B cell (primary cell): ENCODE data around the gene FIZ1. TPM values are rescaled to one million over a fixed set of nuclear protein-coding genes. Genes with fewer than 3 reads are reported as not detected.

Experiments
- ATAC-seq: fragments of 200-7000 bp; cut with Tn5 transposase; one replicate; pipeline ENCODE4 v1.10.0; 2021; ENCODE audit warnings: low read depth, mild to moderate bottlenecking, moderate number of reproducible peaks, moderate library complexity
- CTCF ChIA-PET: fragments of 350-600 bp; sonication (Branson Sonifier 250); formaldehyde crosslinking; loops from one replicate; lab custom pipeline; 2021; ENCODE audit warnings: antibody characterized with exemption, inconsistent platforms; lab: Charles Lee
- POLR2A ChIA-PET: fragments of 350-600 bp; sonication (Branson Sonifier 250); formaldehyde crosslinking; loops from one replicate; lab custom pipeline; 2021; ENCODE audit warnings: antibody characterized with exemption; lab: Charles Lee
- DNase-seq: peaks from one replicate; pipeline ENCODE4 v3.0.0; 2013
- H2AFZ ChIP-seq: 2 replicates; pipeline ENCODE4 v1.6.1; 2012; ENCODE audit warnings: mild to moderate bottlenecking, low read depth, low read length; ENCODE audit not compliant: insufficient read depth, poor library complexity, severe bottlenecking
- H3K27ac ChIP-seq, 2 donors: 1 replicate in 1 of 2; 2 replicates in 1 of 2; pipeline ENCODE4 v1.5.1; 2012 to 2013; ENCODE audit warnings: low read length in 2 of 2, mild to moderate bottlenecking in 2 of 2, moderate library complexity in 1 of 2
- H3K27me3 ChIP-seq, 4 experiments: fragments of 200-600 bp in 1 of 4; sonication (generic) in 1 of 4; replicated peaks in 1 of 4; 1 replicate in 2 of 4; 2 replicates in 2 of 4; pipeline versions ENCODE4 v1.6.1 to v1.7.0; 2013 to 2016; ENCODE audit warnings: low read length in 3 of 4, mild to moderate bottlenecking in 2 of 4, mixed read lengths in 1 of 4, moderate library complexity in 1 of 4; ENCODE audit not compliant: insufficient read depth in 4 of 4, control insufficient read depth in 3 of 4; ENCODE audit errors: control extremely low read depth in 1 of 4
- H3K36me3 ChIP-seq, 2 experiments: replicated peaks in 1 of 2; 1 replicate in 1 of 2; 2 replicates in 1 of 2; pipeline versions ENCODE4 v1.6.1 to v1.7.1; 2013; ENCODE audit warnings: low read length in 1 of 2; ENCODE audit not compliant: insufficient read depth in 2 of 2, control insufficient read depth in 1 of 2; ENCODE audit errors: control extremely low read depth in 1 of 2, extremely low read depth in 1 of 2
- H3K4me1 ChIP-seq, 2 donors: fragments of 200-600 bp in 1 of 2; sonication (generic) in 1 of 2; 1 replicate in 1 of 2; 2 replicates in 1 of 2; pipeline versions ENCODE4 v1.5.1 to v1.6.1; 2013 to 2017; ENCODE audit warnings: low read length in 2 of 2; ENCODE audit not compliant: control insufficient read depth in 2 of 2, insufficient read depth in 2 of 2
- H3K4me2 ChIP-seq: replicated peaks from 2 replicates; pipeline ENCODE3; 2012; ENCODE audit warnings: mild to moderate bottlenecking, low read depth, low read length; ENCODE audit not compliant: poor library complexity, severe bottlenecking
- H3K4me3 ChIP-seq, 5 experiments: fragments of 200-600 bp in 1 of 5; sonication (generic) in 1 of 5; 1 replicate in 3 of 5; 2 replicates in 2 of 5; pipeline versions ENCODE4 v1.5.1 to v1.7.0; 2011 to 2016; ENCODE audit warnings: low read length in 4 of 5, mild to moderate bottlenecking in 4 of 5, low read depth in 2 of 5, control low read depth in 1 of 5, moderate library complexity in 1 of 5; ENCODE audit not compliant: insufficient read depth in 1 of 5; ENCODE audit errors: control extremely low read depth in 1 of 5, extremely low read depth in 1 of 5
- H3K79me2 ChIP-seq: fragments of 200-600 bp; sonication (generic); one replicate; pipeline ENCODE4 v1.6.0; 2016; ENCODE audit warnings: low read length; ENCODE audit not compliant: control insufficient read depth, insufficient read depth
- H3K9ac ChIP-seq: fragments of 200-600 bp; sonication (generic); 2 replicates; pipeline ENCODE4 v1.6.1; 2017; ENCODE audit warnings: mild to moderate bottlenecking, low read length, moderate library complexity
- H3K9me3 ChIP-seq, 3 donors: one replicate each; pipeline versions ENCODE4 v1.6.1 to v1.7.1; 2013; ENCODE audit warnings: low read length in 2 of 3; ENCODE audit not compliant: control insufficient read depth in 2 of 3, insufficient read depth in 1 of 3; ENCODE audit errors: control extremely low read depth in 1 of 3
- H4K20me1 ChIP-seq: 2 replicates; pipeline ENCODE4 v1.6.0; 2012; ENCODE audit warnings: mild to moderate bottlenecking, low read length; ENCODE audit not compliant: insufficient read depth, control insufficient read depth, poor library complexity, severe bottlenecking
- H3K27ac Mint-ChIP-seq: one replicate; pipeline ENCODE4 v1.8.0; 2021; ENCODE audit warnings: mixed read lengths
- H3K27me3 Mint-ChIP-seq: one replicate; pipeline ENCODE4 v1.8.0; 2021; ENCODE audit warnings: mixed read lengths
- H3K4me1 Mint-ChIP-seq: one replicate; pipeline ENCODE4 v1.8.0; 2021; ENCODE audit warnings: mixed read lengths
- H3K4me3 Mint-ChIP-seq: one replicate; pipeline ENCODE4 v1.8.0; 2021; ENCODE audit warnings: mixed read lengths
- H3K9me3 Mint-ChIP-seq: one replicate; pipeline ENCODE4 v1.8.0; 2022; ENCODE audit warnings: mixed read lengths; ENCODE audit not compliant: insufficient read depth
- CTCF ChIP-seq: fragments of 200-600 bp; IDR thresholded peaks from one replicate; pipeline ENCODE4 v1.8.0; 2022; ENCODE audit warnings: antibody characterized with exemption, mild to moderate bottlenecking
- EZH2 ChIP-seq: IDR thresholded peaks from 2 replicates; pipeline ENCODE4 v1.6.1; 2012; ENCODE audit warnings: borderline replicate concordance, low read depth, mild to moderate bottlenecking, moderate library complexity, low read length; ENCODE audit not compliant: insufficient read depth, poor library complexity, severe bottlenecking
- WGBS: methylation state at CpG from one replicate; pipeline ENCODE4 v1.1.5; 2013; ENCODE audit warnings: missing lambda C conversion rate; ENCODE audit not compliant: insufficient coverage; 5-methylcytosine and 5-hydroxymethylcytosine counted together
- intact Hi-C: fragments of 100-400 bp; cut with micrococcal nuclease; formaldehyde crosslinking; loops from one replicate; pipeline ENCODE4 v1.10.0; 2022
- polyA plus RNA-seq: library from polyadenylated mRNA; depleted of rRNA; stranded (reverse); fragments of >200 nt; gene quantifications from 2 replicates; pipeline ENCODE4 v1.2.3, GENCODE V29; 2012
- total RNA-seq, 2 donors: library from RNA; stranded (reverse); fragments of 120-200 nt in 1 of 2; gene quantifications; 1 replicate in 1 of 2; 2 replicates in 1 of 2; pipeline versions ENCODE4 v1.2.3 to v1.2.4, GENCODE V29; 2013 to 2022

Gene FIZ1
- total and polyA plus RNA-seq, 2 donors (not counting 1 experiment from before 2014, with no cell fraction given), result 8.0 to 26.4 TPM

GRCh38 chr19:55601084-55601483, 1.8 kb upstream of the FIZ1 start:
- no peaks in the 10 kb centered on the region for H4K20me1 ChIP-seq
- ChIA-PET POLR2A (interaction anchor here (0.6 to 2.4 kb wide), 5 partner anchors 17 to 126 kb away, joined by 4 to 12 read pairs (median 4); partner anchors contain the start of genes U2AF2, ZNF581 and ZNF784), CTCF (interaction anchor here (0.9 to 1.7 kb wide), 3 partner anchors 31 to 459 kb away, joined by 3 to 6 read pairs (median 3); no protein-coding TSS in a partner anchor)
- Mint-ChIP-seq H3K4me3 (peak overlapping the region; percentile 100), H3K27ac (peak overlapping the region; percentile 88), H3K27me3 (no peaks in the 10 kb centered on the region), H3K4me1 (peaks cover 31% of the 10 kb centered on the region), H3K9me3 (no peaks in the 10 kb centered on the region)
- DNase-seq, result no peak
- H3K9me3 ChIP-seq, result peaks cover 0 to 8% (median 0%) of the 10 kb centered on the region in 3 donors
- peak overlapping the region; percentile 92 for H2AFZ ChIP-seq
- peaks cover 0 to 7% of the 10 kb centered on the region in 2 experiments for H3K36me3 ChIP-seq
- no peak for TF ChIP-seq CTCF
- no peak for TF ChIP-seq EZH2
- peaks cover 10 to 32% of the 10 kb centered on the region in 2 donors for H3K4me1 ChIP-seq
- H3K27me3 ChIP-seq, result no peaks in the 10 kb centered on the region
- 90% methylated on average over 4 of the region's 4 CpGs for WGBS
- peak overlapping the region; percentile 83 for H3K4me2 ChIP-seq
- H3K79me2 ChIP-seq, result peaks cover 4% of the 10 kb centered on the region
- intact Hi-C loops, result loop anchor here (10.0 kb wide), 2 partner anchors 316 to 346 kb away; partner anchors contain the start of genes BRSK1, HSPBP1 and PPP6R1
- peak overlapping the region; percentile 60 to 67 for H3K27ac ChIP-seq
- ATAC-seq, result no peak
- H3K4me3 ChIP-seq, result peak overlapping the region in 4 of 5 experiments; percentile 47 to 97 (median 86)
- H3K9ac ChIP-seq, result peak overlapping the region; percentile 88

GRCh38 chr19:55600662-55601028, 1.3 kb upstream of the FIZ1 start:
- Histone ChIP-seq H3K4me1 (peaks cover 10 to 29% of the 10 kb centered on the region in 2 donors), H4K20me1 (no peaks in the 10 kb centered on the region), H3K4me2 (peak overlapping the region; percentile 83), H3K4me3 (peak overlapping the region; percentile 8 to 97 (median 82)), H3K27ac (peak overlapping the region; percentile 60 to 67), H3K36me3 (peaks cover 0 to 12% of the 10 kb centered on the region in 2 experiments), H2AFZ (peak overlapping the region; percentile 92), H3K27me3 (no peaks in the 10 kb centered on the region), H3K9ac (peak overlapping the region; percentile 88), H3K9me3 (peaks cover 0 to 8% (median 0%) of the 10 kb centered on the region in 3 donors), H3K79me2 (peaks cover 4% of the 10 kb centered on the region)
- ChIA-PET POLR2A (interaction anchor here (0.6 to 2.4 kb wide), 7 partner anchors 13 to 321 kb away, joined by 4 to 12 read pairs (median 4); partner anchors contain the start of genes HSPBP1, U2AF2, ZNF581 and ZNF784), CTCF (interaction anchor here (0.9 to 1.7 kb wide), 2 partner anchors 31 to 96 kb away, joined by 3 to 6 read pairs; no protein-coding TSS in a partner anchor)
- H3K27ac Mint-ChIP-seq, result peak overlapping the region; percentile 88
- H3K9me3 Mint-ChIP-seq, result no peaks in the 10 kb centered on the region
- no peak for DNase-seq
- TF ChIP-seq CTCF (no peak), EZH2 (no peak)
- no peak for ATAC-seq
- peaks cover 28% of the 10 kb centered on the region for H3K4me1 Mint-ChIP-seq
- intact Hi-C loops, result loop anchor here (10.0 kb wide), 2 partner anchors 316 to 346 kb away; partner anchors contain the start of genes BRSK1, HSPBP1 and PPP6R1
- WGBS, result 0% methylated on average over 1 of the region's 15 CpGs
- peak overlapping the region; percentile 100 for H3K4me3 Mint-ChIP-seq
- H3K27me3 Mint-ChIP-seq, result no peaks in the 10 kb centered on the region
